ENCODE results near the gene POC1A. TPM values are rescaled to one million over a fixed set of nuclear protein-coding genes. Genes with fewer than 3 reads are reported as not detected.

POC1A gene
- total RNA-seq, 2 experiments from 2014 or later: 0.22 to 0.39 TPM

GRCh38 chr3:52162250-52162872 lies 8.1 kb upstream of the POC1A start:
- no peaks in the 10 kb centered on the region for H3K27me3 Mint-ChIP-seq
- no peaks in the 10 kb centered on the region for H3K9me3 Mint-ChIP-seq
- no peak overlapping the region for H3K27ac ChIP-seq (ENCODE audit: low read depth in 1 of 2, low read length in 2 of 2)
- no peaks in the 10 kb centered on the region for H3K36me3 ChIP-seq (ENCODE audit: insufficient read depth, low read length)
- no peak for TF ChIP-seq CTCF (IDR thresholded peaks at IDR 0.05)
- ChIA-PET POLR2A (interaction anchor here (1.0 kb wide), 1 partner anchor 13 kb away, joined by 3 read pairs; no protein-coding TSS in a partner anchor), CTCF (no interaction called here)
- no peaks in the 10 kb centered on the region for H3K36me3 Mint-ChIP-seq (ENCODE audit: low read depth)
- H3K9me3 ChIP-seq (ENCODE audit: control insufficient read depth in 1 of 2, insufficient read depth in 1 of 2, low read length in 2 of 2): no peaks in the 10 kb centered on the region
- intact Hi-C loops (cut with DNase I, micrococcal nuclease): no loop called here
- no peak overlapping the region for H3K27ac Mint-ChIP-seq
- no peaks in the 10 kb centered on the region for H3K4me1 ChIP-seq (ENCODE audit: insufficient read depth, low read length)
- H3K27me3 ChIP-seq (ENCODE audit: control insufficient read depth in 1 of 2, insufficient read depth in 2 of 2, low read length in 2 of 2): no peaks in the 10 kb centered on the region
- no peak overlapping the region for H3K4me3 ChIP-seq (ENCODE audit: low read length)
- no peak for ATAC-seq (ENCODE audit: poor library complexity)
- H3K4me1 Mint-ChIP-seq (ENCODE audit: low read depth): no peaks in the 10 kb centered on the region
- no peak for DNase-seq
- H3K4me3 Mint-ChIP-seq: no peak overlapping the region

GRCh38 chr3:52159503-52159902 lies 5.3 kb upstream of the POC1A start:
- no peak overlapping the region for H3K27ac ChIP-seq (ENCODE audit: low read depth in 1 of 2, low read length in 2 of 2)
- H3K36me3 ChIP-seq (ENCODE audit: insufficient read depth, low read length): no peaks in the 10 kb centered on the region
- H3K4me1 ChIP-seq (ENCODE audit: insufficient read depth, low read length): peaks cover 8% of the 10 kb centered on the region
- DNase-seq (no peak), ATAC-seq (ENCODE audit: poor library complexity) (no peak)
- Mint-ChIP-seq H3K27ac (peak overlapping the region; percentile 51), H3K4me1 (ENCODE audit: low read depth) (peaks cover 10% of the 10 kb centered on the region), H3K4me3 (no peak overlapping the region), H3K9me3 (no peaks in the 10 kb centered on the region), H3K27me3 (no peaks in the 10 kb centered on the region), H3K36me3 (ENCODE audit: low read depth) (no peaks in the 10 kb centered on the region)
- no peaks in the 10 kb centered on the region for H3K9me3 ChIP-seq (ENCODE audit: control insufficient read depth in 1 of 2, insufficient read depth in 1 of 2, low read length in 2 of 2)
- intact Hi-C loops (cut with DNase I, micrococcal nuclease): loop anchor here in 1 of 2 experiments (10.0 kb wide), 1 partner anchor 765 kb away; the partner anchor contains the start of gene RBM15B
- H3K4me3 ChIP-seq (ENCODE audit: low read length): no peak overlapping the region
- CTCF ChIA-PET: interaction anchor here (1.0 kb wide), 1 partner anchor 177 kb away, joined by 7 read pairs; no protein-coding TSS in a partner anchor
- no peak for TF ChIP-seq CTCF (IDR thresholded peaks at IDR 0.05)
- POLR2A ChIA-PET: no interaction called here
- H3K27me3 ChIP-seq (ENCODE audit: control insufficient read depth in 1 of 2, insufficient read depth in 2 of 2, low read length in 2 of 2): no peaks in the 10 kb centered on the region

GRCh38 chr3:52155912-52156311 lies 1.7 kb upstream of the POC1A start:
- no peaks in the 10 kb centered on the region for H3K36me3 Mint-ChIP-seq (ENCODE audit: low read depth)
- ATAC-seq (ENCODE audit: poor library complexity) (no peak), DNase-seq (no peak)
- ChIA-PET POLR2A (no interaction called here), CTCF (no interaction called here)
- intact Hi-C loops (cut with DNase I, micrococcal nuclease): loop anchor here in 1 of 2 experiments (2.0 to 10.0 kb wide), 2 partner anchors 41 to 761 kb away; partner anchors contain the start of gene RBM15B
- peaks cover 12% of the 10 kb centered on the region for H3K4me1 Mint-ChIP-seq (ENCODE audit: low read depth)
- peak overlapping the region; percentile 96 for H3K27ac Mint-ChIP-seq
- peaks cover 17% of the 10 kb centered on the region for H3K4me1 ChIP-seq (ENCODE audit: insufficient read depth, low read length)
- no peaks in the 10 kb centered on the region for H3K27me3 Mint-ChIP-seq
- peak overlapping the region; percentile 76 for H3K4me3 Mint-ChIP-seq
- no peak overlapping the region for H3K27ac ChIP-seq (ENCODE audit: low read depth in 1 of 2, low read length in 2 of 2)
- H3K4me3 ChIP-seq (ENCODE audit: low read length): no peak overlapping the region
- no peaks in the 10 kb centered on the region for H3K36me3 ChIP-seq (ENCODE audit: insufficient read depth, low read length)
- H3K9me3 Mint-ChIP-seq: no peaks in the 10 kb centered on the region
- no peaks in the 10 kb centered on the region for H3K27me3 ChIP-seq (ENCODE audit: control insufficient read depth in 1 of 2, insufficient read depth in 2 of 2, low read length in 2 of 2)
- no peak for TF ChIP-seq CTCF (IDR thresholded peaks at IDR 0.05)
- no peaks in the 10 kb centered on the region for H3K9me3 ChIP-seq (ENCODE audit: control insufficient read depth in 1 of 2, insufficient read depth in 1 of 2, low read length in 2 of 2)

Data from CD4-positive, alpha-beta T cell (primary cell).